Aortic smooth muscle cell (primary cell): Measurements from ENCODE around the gene SPAST. TPM values are rescaled to one million over a fixed set of nuclear protein-coding genes. Genes with fewer than 3 reads are reported as not detected.

Experiments used
- total RNA-seq: library from RNA; depleted of rRNA; stranded (reverse); fragments of >200 nt; gene quantifications from 2 replicates; pipeline ENCODE4 v1.2.3, GENCODE V29; 2014

SPAST gene
- 22.9 and 25.7 TPM in 2 replicates for total RNA-seq

GRCh38 chr2:32063310-32064020 is at the start of gene SPAST:
Gene SPAST (plus strand): TSS chr2:32063556. CDS start chr2:32063832, 276 bp downstream.

GRCh38 chr2:32039447-32040219 is 23.7 kb upstream of the SPAST start, which contains the start of gene DPY30:
Gene DPY30 (minus strand): TSS chr2:32039805. CDS start chr2:32039456, 349 bp downstream.

Other genes starting within 250 kb of the SPAST start
- gene MEMO1, start 52.5 kb upstream of the SPAST start, total RNA-seq, result 30.3 and 35.4 TPM in 2 replicates
- 53.8 and 53.9 TPM in 2 replicates for gene DPY30, start 23.8 kb upstream of the SPAST start, total RNA-seq
- 20.6 and 23.6 TPM in 2 replicates for gene SLC30A6, start 102.3 kb downstream of the SPAST start, total RNA-seq
- gene NLRC4, start 201.3 kb downstream of the SPAST start, total RNA-seq, result not detected in 2 replicates
- gene YIPF4, start 214.3 kb downstream of the SPAST start, total RNA-seq, result 14.4 and 24.9 TPM in 2 replicates